22Rv1 (cell line): ENCODE data around the gene CDT1.

Experiments
- CTCF ChIP-seq: fragments of 450-650 bp; IDR thresholded peaks from 2 replicates; pipeline ENCODE4 v1.5.1; 2017; ENCODE audit warnings: mild to moderate bottlenecking
- ZFX ChIP-seq: fragments of 450-650 bp; IDR thresholded peaks from 2 replicates; pipeline ENCODE4 v1.6.1; 2017; ENCODE audit warnings: antibody characterized with exemption, borderline replicate concordance

GRCh38 chr16:88827727-88828126, 24.1 kb downstream of the CDT1 start:
- no peak for TF ChIP-seq CTCF
- no peak for TF ChIP-seq ZFX
